Measurements from ENCODE around the gene APOC3.

Gene APOC3

DNA sequence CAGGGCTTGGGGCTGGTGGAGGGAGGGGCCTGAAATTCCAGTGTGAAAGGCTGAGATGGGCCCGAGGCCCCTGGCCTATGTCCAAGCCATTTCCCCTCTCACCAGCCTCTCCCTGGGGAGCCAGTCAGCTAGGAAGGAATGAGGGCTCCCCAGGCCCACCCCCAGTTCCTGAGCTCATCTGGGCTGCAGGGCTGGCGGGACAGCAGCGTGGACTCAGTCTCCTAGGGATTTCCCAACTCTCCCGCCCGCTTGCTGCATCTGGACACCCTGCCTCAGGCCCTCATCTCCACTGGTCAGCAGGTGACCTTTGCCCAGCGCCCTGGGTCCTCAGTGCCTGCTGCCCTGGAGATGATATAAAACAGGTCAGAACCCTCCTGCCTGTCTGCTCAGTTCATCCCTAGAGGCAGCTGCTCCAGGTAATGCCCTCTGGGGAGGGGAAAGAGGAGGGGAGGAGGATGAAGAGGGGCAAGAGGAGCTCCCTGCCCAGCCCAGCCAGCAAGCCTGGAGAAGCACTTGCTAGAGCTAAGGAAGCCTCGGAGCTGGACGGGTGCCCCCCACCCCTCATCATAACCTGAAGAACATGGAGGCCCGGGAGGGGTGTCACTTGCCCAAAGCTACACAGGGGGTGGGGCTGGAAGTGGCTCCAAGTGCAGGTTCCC lies at the start of gene APOC3:
Gene APOC3, plus strand, starts transcription at position 383 of the 659 bp plus-strand sequence. CDS start 676 bp downstream, outside the sequence.
- Histone ChIP-seq H3K27me3 (ENCODE audit: low read depth, low read length) (no peaks in the 10 kb centered on the region), H4K20me1 (ENCODE audit: insufficient read depth, low read length) (no peaks in the 10 kb centered on the region), H3K9ac (ENCODE audit: low read length) (no peak within 1 kb of the TSS), H3K4me1 (ENCODE audit: low read length) (no peaks in the 10 kb centered on the region), H3K27ac (ENCODE audit: low read length) (no peak within 1 kb of the TSS), H3K79me2 (ENCODE audit: low read length) (no peaks in the 10 kb centered on the region), H2AFZ (ENCODE audit: low read depth, low read length) (no peak within 1 kb of the TSS), H3K4me2 (ENCODE audit: low read length) (no peak within 1 kb of the TSS), H3K36me3 (replicated peaks; ENCODE audit: low read depth, low read length) (no peaks in the 10 kb centered on the region), H3K4me3 (ENCODE audit: low read length) (no peak within 1 kb of the TSS), H3K9me3 (ENCODE audit: insufficient read depth, low read length) (no peaks in the 10 kb centered on the region)
- TF ChIP-seq EZH2phosphoT487 (IDR thresholded peaks at IDR 0.05; ENCODE audit: low read depth), result no peak
- TF ChIP-seq, protein P1, sequence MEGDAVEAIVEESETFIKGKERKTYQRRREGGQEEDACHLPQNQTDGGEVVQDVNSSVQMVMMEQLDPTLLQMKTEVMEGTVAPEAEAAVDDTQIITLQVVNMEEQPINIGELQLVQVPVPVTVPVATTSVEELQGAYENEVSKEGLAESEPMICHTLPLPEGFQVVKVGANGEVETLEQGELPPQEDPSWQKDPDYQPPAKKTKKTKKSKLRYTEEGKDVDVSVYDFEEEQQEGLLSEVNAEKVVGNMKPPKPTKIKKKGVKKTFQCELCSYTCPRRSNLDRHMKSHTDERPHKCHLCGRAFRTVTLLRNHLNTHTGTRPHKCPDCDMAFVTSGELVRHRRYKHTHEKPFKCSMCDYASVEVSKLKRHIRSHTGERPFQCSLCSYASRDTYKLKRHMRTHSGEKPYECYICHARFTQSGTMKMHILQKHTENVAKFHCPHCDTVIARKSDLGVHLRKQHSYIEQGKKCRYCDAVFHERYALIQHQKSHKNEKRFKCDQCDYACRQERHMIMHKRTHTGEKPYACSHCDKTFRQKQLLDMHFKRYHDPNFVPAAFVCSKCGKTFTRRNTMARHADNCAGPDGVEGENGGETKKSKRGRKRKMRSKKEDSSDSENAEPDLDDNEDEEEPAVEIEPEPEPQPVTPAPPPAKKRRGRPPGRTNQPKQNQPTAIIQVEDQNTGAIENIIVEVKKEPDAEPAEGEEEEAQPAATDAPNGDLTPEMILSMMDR (IDR thresholded peaks at IDR 0.05; ENCODE audit: low read depth, low read length), result no peak

DNA sequence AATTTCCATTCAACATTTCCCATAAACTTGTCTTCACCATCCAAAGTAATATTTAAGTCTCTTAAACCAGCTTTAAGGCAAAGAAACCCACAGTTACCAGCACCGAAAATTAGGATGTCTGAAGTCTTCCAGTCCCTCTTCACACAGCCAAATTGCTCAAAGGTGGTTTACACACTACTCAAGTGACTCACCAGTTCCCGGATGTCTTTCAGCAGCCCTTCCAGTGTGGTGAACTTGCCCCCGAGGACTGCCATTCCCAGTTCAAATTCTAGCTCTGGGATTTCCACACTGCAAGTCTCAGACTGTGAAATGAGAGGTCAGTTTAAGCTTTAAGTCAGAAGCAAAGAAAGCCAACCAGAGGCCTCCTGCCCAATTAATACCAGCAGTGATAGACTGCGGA lies 47.0 kb upstream of the APOC3 start:
- H2AFZ ChIP-seq (ENCODE audit: low read depth, low read length), result no peak overlapping the region
- H3K4me2 ChIP-seq (ENCODE audit: low read length), result no peak overlapping the region
- H3K27ac ChIP-seq (ENCODE audit: low read length), result no peak overlapping the region
- no peaks in the 10 kb centered on the region for H4K20me1 ChIP-seq (ENCODE audit: insufficient read depth, low read length)
- TF ChIP-seq, protein P1 (IDR thresholded peaks at IDR 0.05; ENCODE audit: low read depth, low read length), result no peak
- no peak for TF ChIP-seq EZH2phosphoT487 (IDR thresholded peaks at IDR 0.05; ENCODE audit: low read depth)
- no peaks in the 10 kb centered on the region for H3K9me3 ChIP-seq (ENCODE audit: insufficient read depth, low read length)
- H3K36me3 ChIP-seq (replicated peaks; ENCODE audit: low read depth, low read length), result peaks cover 71% of the 10 kb centered on the region
- peaks cover 5% of the 10 kb centered on the region for H3K4me1 ChIP-seq (ENCODE audit: low read length)
- no peak overlapping the region for H3K4me3 ChIP-seq (ENCODE audit: low read length)
- peaks cover 12% of the 10 kb centered on the region for H3K79me2 ChIP-seq (ENCODE audit: low read length)
- H3K27me3 ChIP-seq (ENCODE audit: low read depth, low read length), result no peaks in the 10 kb centered on the region
- no peak overlapping the region for H3K9ac ChIP-seq (ENCODE audit: low read length)

DNA sequence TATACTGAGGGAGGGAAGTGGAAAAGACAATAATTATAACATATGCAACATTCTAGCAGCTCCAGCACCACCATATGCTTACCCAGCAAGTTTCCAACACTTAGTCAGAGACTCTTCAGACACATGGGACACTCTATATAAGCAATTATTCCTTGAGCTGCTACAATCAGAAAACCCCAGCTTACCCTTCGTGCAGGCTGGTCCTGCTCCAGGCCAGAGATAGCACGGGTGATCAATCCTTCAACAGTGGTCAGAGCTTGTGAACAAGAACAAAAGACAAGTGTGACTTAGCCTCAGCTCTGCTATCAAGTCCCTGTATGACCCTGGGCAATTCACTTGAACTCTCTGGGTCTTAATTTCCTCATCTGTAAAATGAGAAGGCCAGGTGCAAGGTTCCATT lies 43.4 kb upstream of the APOC3 start:
- no peaks in the 10 kb centered on the region for H3K27me3 ChIP-seq (ENCODE audit: low read depth, low read length)
- H3K27ac ChIP-seq (ENCODE audit: low read length), result no peak overlapping the region
- H3K79me2 ChIP-seq (ENCODE audit: low read length), result peaks cover 13% of the 10 kb centered on the region
- no peak overlapping the region for H3K4me3 ChIP-seq (ENCODE audit: low read length)
- no peaks in the 10 kb centered on the region for H4K20me1 ChIP-seq (ENCODE audit: insufficient read depth, low read length)
- H3K4me2 ChIP-seq (ENCODE audit: low read length), result peak overlapping the region; percentile 86; the same call in 1 of the 2 replicates
- H3K4me1 ChIP-seq (ENCODE audit: low read length), result peaks cover 10% of the 10 kb centered on the region
- H3K9me3 ChIP-seq (ENCODE audit: insufficient read depth, low read length), result no peaks in the 10 kb centered on the region
- TF ChIP-seq EZH2phosphoT487 (IDR thresholded peaks at IDR 0.05; ENCODE audit: low read depth), result no peak
- TF ChIP-seq, protein P1 (IDR thresholded peaks at IDR 0.05; ENCODE audit: low read depth, low read length), result no peak
- H3K36me3 ChIP-seq (replicated peaks; ENCODE audit: low read depth, low read length), result peaks cover 40% of the 10 kb centered on the region
- no peak overlapping the region for H2AFZ ChIP-seq (ENCODE audit: low read depth, low read length)
- no peak overlapping the region for H3K9ac ChIP-seq (ENCODE audit: low read length)

DNA sequence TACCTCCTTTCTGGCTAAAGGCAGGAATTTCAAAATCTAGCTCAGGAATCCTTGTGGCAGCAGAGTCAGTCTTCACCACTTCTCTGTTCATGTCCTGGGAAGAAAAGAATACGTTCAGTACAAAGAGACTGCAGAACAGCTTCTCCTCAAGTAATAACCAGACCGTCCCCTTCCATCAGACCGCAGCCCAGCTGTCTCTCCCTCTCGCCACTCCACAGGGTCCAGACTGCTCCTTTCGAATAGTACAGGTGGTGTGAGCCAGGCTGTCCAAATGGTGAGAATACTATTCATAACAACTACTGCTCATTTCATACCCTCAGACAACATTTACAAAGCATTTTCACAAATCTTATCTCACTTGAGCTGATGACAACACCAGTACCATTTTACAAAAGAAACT lies 42.7 kb upstream of the APOC3 start:
- TF ChIP-seq, protein P1 (IDR thresholded peaks at IDR 0.05; ENCODE audit: low read depth, low read length), result no peak
- TF ChIP-seq EZH2phosphoT487 (IDR thresholded peaks at IDR 0.05; ENCODE audit: low read depth), result no peak
- Histone ChIP-seq H3K79me2 (ENCODE audit: low read length) (peaks cover 13% of the 10 kb centered on the region), H3K4me1 (ENCODE audit: low read length) (peaks cover 14% of the 10 kb centered on the region), H3K36me3 (replicated peaks; ENCODE audit: low read depth, low read length) (peaks cover 37% of the 10 kb centered on the region), H3K4me2 (ENCODE audit: low read length) (peak overlapping the region; percentile 86), H3K9me3 (ENCODE audit: insufficient read depth, low read length) (no peaks in the 10 kb centered on the region), H2AFZ (ENCODE audit: low read depth, low read length) (no peak overlapping the region), H3K27me3 (ENCODE audit: low read depth, low read length) (no peaks in the 10 kb centered on the region), H4K20me1 (ENCODE audit: insufficient read depth, low read length) (no peaks in the 10 kb centered on the region), H3K27ac (ENCODE audit: low read length) (no peak overlapping the region), H3K4me3 (ENCODE audit: low read length) (peak overlapping the region; percentile 84), H3K9ac (ENCODE audit: low read length) (peak overlapping the region; percentile 77)
